Midbrain (tissue), 1 donor: ENCODE measurements around the gene CEP131.

ENCODE experiments used
- DNase-seq: peaks from one replicate; lab custom pipeline; 2025; lab: John Stamatoyannopoulos, UW

Gene CEP131

DNA sequence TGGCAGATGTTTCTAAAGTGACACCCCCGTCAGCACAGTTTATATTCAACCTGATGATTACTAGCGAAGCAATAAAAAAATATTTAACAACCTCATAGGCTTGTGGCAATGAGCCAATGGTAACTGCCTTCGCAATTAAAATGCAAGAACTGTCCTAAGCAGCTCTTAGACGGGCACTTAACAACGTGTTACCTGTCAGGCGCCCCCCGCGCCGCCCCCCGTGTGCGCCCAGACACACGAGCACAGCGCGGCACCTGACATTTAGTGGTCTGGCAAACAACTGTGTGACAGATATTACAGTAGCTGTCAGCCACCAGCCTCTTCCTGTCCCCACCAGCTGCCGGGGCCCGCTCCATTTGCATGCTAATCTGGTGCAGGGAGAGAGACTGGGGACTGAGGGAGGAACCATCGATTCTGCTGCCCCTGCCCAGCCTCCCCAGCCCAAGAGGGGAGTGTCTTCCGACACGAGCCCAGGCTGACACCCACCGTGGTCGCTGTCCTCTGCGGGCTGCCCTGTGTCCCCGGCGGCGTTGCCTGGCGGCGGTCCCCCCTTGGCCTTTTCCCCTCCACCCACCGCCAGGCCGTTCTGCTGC, 29.0 kb upstream of the CEP131 start:
- DNase-seq: no peak

DNA sequence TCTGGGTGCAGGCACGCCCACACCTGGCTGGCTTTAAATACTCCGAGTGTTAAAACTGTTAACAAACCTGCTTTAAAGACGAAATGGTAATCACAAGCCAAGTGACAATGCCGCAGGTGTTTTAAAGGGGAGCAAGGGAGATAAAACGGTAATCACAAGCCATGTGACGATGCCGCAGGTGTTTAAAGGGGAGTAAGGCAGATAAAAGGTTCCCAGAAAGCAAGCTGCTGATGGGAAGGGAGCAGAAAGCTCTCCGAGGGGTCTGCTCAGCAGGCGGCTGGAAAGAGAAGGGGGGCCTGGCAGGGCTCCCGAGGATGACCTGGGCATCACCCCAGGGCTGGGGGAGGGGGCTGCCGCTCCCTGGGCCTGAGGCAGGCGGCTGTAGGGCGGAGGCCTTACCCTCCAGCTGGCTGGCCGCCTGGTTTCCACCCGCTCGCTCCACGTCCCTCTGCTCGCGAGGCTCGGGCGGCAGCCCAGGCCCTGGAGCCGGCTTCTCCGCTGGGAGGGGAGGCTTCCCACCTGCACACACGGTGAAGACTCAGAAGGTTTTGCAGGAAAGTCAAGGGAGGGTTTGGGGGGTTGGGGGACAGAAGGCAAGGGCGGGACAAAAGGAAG, 28.4 kb upstream of the CEP131 start:
- no peak for DNase-seq

GRCh38 chr17:81250286-81251093, 27.7 kb upstream of the CEP131 start:
- no peak for DNase-seq

DNA sequence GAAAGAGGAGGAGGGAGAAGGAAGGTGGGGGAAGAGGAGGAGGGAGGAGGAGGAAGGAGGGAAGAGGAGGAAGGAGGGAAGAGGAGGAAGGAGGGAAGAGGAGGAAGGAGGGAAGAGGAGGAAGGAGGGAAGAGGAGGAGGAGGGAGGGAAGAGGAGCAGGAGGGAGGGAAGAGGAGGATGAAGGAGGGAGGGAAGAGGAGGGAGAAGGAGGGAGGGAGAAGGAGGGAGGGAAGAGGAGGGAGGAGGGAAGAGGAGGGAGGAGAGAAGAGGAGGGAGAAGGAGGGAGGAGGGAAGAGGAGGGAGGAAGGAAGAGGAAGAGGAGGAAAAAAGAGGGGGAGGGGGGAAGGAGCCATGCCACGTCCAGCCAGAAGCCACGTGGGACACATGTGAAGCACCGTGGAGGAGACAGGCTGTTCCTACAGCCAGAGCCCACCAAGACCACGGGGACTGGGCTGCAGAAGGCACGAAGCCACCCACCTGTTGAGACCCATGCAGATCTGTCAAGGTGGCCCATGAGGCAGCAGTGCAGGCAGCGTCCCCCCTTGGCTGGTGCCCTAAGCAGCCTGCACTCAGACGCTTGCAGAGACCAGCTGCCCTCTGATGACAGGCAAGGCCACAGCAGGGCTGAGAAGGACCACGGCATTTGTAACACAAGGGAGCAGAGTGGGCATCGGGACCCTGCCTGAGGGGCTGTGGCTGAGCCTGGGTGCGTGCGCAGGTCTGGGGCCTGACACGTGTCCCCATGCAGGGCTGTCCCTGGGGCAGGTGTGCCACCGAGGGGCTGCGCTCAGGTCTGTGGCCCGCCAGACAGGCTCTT, 26.7 kb upstream of the CEP131 start:
- DNase-seq: no peak

- no peak for DNase-seq
Measured at GRCh38 chr17:81248649-81249048, 25.9 kb upstream of the CEP131 start.

GRCh38 chr17:81247339-81247990, 24.7 kb upstream of the CEP131 start:
- no peak for DNase-seq

DNA sequence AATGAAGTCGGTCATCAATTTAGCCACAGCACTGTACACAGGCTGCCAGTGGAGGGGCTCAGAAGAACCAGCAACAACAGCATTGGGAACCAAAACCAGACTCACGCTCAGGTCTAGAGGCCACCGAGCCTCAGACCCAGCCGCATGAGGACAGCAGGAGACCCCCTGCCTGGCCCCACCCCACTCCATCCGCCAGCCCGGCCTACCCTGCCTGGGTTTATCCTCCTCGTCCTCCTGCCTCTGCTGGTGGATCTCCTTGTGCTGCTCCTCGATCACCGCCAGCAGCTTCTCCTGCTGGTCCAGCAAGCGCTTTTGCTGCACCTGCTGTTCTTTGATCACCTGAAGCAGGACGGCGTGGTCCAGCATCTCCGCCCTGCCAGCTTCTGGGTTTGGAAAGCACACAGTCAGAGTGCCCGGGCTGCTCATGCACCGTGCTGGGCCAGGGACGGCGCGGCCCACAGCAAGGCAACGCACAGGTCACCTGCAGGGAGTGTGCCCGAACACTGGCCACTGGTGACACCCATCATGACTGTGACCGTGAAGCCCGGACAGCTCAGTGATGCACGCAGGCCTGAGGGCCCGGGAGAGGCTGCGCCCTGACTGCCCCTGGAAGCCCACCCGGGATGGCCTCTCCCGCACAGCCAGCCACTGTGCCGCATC, 24.0 kb upstream of the CEP131 start:
- no peak for DNase-seq

GRCh38 chr17:81246343-81246670, 23.5 kb upstream of the CEP131 start:
- DNase-seq: no peak

- no peak for DNase-seq
Measured at GRCh38 chr17:81245665-81246342, 23.0 kb upstream of the CEP131 start.

DNA sequence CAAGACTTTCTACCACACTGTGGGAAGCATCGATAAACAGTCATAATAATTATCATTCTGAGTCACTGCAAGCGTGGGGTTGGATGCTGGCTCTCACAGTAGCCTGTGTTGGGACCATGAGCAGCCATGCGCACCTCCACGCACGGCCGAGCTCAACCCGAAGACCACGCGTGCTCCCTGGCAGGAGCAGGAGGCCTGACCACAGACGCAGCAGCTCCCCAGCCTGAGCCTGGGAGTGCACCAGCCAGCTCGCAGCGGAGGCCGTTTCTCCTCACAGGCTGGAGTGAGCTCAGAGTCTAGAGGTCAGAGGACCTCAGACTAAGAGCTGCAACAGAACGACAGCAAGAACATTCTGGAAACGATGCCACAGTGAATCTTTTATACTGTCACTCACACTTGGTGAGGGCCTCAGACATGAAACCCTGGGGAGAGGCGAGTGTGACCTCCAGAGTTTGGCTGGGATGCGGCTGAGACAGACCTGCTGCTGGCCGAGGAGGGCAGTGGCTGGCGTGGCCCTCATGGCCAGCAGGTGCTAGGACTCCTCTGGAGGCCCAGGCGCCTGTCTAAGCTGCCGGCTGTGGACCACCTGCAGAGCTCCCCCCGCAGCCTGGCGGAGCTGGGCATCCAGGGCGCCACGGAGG, 22.4 kb upstream of the CEP131 start:
- DNase-seq: no peak

DNA sequence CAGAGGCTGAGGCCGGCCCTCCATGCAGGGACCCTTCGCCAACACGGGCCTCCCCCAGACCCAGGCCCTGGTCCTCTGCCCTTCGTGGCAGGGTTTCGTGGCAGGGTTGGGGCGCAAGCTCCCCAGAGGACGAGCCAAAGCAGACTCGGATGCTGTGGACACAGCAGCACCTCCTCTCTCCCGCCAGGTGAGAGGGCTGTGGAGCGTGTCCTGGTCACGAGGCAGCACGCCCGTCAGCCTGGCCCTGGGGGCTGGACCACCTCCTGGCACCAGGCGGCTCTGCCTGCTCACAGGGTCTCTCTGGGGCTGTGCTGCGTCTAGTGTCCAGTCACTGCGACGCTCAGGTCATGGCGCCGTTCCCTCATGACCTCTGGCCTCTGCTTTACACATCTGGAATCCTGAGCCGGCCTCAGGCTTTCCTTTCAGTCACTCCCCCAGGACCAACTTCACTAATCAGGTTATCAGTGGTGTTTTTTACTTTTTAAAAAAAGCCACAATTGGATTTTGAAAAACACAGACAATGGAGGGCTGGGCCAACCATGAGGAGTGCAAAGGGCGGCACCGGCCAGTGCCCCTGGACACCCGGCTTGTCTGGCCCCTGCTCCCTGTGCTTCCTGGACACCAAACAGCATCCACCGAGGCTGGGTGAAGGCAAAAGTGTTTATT, 21.7 kb upstream of the CEP131 start:
- DNase-seq: no peak

DNA sequence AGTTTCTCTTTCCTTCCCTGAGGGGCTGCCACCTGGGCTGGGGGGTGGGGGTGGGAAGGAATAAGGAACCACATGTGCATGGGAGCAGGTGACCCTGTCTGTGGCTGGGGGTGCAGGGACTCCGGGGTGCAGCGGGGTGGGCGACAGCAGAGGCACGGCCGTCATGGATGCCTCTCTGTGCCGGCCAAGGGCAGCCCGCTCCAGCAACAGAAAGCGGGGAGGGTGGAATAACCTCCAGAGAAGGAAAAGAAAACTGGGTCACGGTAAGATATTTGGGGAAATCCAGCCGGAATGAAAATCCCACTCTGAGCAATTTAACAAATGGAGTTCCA, 20.5 kb upstream of the CEP131 start:
- no peak for DNase-seq

- DNase-seq: no peak
Measured at GRCh38 chr17:81242421-81243332, 19.9 kb upstream of the CEP131 start.

DNA sequence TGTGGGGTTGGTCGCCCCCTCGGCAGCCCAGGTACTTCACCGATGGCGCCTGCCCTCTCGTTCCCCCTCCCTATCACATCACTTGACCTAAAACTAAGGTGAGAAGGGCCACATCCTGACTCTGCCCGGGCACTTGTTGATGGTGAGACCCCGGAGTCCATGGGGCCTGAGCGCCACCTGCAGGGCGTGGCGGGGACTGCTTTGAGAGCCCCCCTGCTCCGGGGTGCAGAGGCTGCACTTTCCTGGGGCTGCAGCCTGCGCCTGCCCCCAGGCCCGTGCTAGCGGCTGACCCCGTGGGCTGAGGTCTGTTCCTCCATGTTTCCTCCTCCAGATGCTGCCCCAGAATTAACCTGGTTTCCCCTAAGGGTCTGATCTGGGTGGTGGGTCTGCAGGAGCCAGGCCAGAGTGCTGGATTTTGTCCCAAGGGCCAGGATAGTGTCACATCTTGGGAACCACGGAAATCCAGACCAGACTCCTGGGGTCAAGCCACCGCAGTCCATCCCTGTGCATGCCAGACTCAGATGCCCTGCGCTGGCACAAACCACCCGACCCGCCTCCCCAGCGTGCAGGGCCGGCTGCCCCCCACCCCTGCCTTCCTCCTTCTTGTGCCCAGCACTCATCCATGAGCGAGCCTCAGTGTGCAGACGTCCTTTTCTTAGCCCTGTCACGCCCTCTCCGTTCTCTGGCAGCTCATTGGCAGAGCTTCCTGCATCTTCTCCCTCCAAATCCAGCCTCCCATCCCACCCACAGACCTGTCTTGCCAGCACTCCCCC, 19.1 kb upstream of the CEP131 start:
- DNase-seq: peak; percentile 19

DNA sequence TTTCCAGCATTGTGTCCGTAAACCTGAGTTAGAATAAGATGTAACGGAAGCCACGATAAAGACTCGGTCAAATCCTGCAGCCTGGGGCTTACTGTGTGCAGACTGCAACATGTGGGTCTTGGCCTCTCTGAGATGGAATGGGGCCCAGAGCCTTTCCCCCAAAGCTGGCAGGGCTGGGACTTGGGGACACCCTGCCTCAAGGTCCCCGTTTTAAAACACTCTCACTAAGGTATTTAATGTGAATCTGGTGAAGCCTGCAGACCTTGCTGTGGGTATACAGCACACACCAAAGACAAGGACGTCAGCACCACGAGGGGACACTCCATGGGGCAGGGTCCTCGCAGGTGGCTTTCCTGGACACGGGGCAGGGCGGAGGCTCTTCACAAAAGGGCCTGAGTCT, 18.4 kb upstream of the CEP131 start:
- no peak for DNase-seq

DNA sequence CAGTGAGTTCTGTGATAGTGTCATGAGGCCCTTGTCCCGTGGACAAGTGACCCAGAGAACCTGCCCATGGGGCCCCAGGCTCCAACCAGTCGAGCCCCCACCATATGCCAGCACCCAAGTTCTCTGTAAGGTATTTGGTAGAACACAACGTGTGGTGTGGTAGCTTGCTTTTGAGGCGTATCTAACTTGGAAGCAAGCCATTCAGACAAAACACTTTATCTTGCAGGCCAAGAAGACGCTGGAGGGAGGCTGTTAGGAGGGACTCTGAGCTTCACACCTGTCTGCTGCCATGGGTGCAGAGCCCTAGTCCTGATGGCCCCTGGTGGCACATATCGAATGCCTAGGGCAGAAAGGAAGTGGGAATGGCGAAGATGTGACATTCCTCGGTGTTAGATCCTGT, 18.0 kb upstream of the CEP131 start:
- DNase-seq: no peak

DNA sequence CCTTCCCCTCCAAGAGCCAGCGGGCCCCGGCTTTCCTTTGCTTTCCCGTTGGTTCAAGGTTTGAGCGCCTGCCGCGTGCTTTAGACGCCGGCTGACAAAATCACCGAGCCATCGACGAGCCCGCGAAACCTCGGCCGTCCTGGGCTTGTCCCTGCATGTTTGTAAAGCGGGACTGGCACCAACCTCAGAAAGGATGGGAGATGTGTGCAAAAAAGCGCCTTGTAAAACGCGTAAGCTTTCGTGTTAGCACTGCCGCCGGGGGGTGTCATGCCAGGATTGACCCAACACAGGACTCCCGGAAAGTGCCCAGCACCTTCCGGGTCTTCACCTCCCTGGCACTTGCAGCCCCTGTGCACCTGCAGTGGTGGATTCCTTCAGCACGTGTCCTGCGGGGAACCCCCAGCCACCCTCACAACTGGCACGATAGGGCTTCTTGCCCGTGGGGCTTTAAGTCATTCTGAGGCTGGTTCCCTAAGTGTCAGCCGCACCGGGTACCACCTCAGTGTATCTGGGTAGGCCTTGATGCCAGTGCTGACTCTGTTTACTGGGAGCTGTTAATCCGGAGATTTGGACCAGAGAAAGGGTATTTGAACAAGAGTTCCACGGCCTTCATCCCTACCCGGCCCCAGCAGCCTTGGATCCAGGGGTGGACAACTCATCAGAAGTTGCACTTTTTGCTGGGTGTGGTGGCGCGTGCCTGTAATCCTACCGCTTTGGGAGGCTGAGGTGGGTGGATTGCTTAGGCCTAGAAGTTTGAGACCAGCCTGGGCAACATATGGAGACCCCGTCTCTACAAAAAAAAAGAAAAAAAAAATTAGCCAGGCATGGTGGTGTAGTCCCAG, 17.2 kb upstream of the CEP131 start:
- no peak for DNase-seq
